Gastroesophageal sphincter (tissue), 4 donors: ENCODE data around the gene GOLGA1. TPM values are rescaled to one million over a fixed set of nuclear protein-coding genes. Genes with fewer than 3 reads are reported as not detected.

Experiments used
- ATAC-seq: fragments of 150-250 bp; one replicate; pipeline ENCODE4 v1.9.1; 2016; ENCODE audit warnings: mild to moderate bottlenecking, moderate library complexity
- H3K27ac ChIP-seq, 4 donors: fragments of 200-600 bp; sonication (generic) in 3 of 4; 1 replicate in 3 of 4; 2 replicates in 1 of 4; pipeline ENCODE4 v1.5.1; 2016 to 2019
- H3K27me3 ChIP-seq: fragments of 200-600 bp; sonication (generic); one replicate; pipeline ENCODE4 v1.5.1; 2019
- H3K36me3 ChIP-seq, 2 donors: fragments of 200-600 bp; sonication (generic); one replicate each; pipeline ENCODE4 v1.5.1; 2019; ENCODE audit warnings: control low read depth in 1 of 2
- H3K4me1 ChIP-seq, 3 donors: fragments of 200-600 bp; sonication (generic); 1 replicate in 2 of 3; 2 replicates in 1 of 3; pipeline ENCODE4 v1.5.1; 2016 to 2019; ENCODE audit warnings: control low read depth in 2 of 3
- H3K4me3 ChIP-seq, 2 donors: fragments of 200-600 bp; sonication (generic); one replicate each; pipeline ENCODE4 v1.5.1; 2019; ENCODE audit warnings: mild to moderate bottlenecking in 1 of 2, moderate library complexity in 1 of 2
- H3K9me3 ChIP-seq, 3 donors: fragments of 200-600 bp; sonication (generic); one replicate each; pipeline ENCODE4 v1.5.1; 2017 to 2019; ENCODE audit warnings: control low read depth in 2 of 3
- CTCF ChIP-seq, 4 experiments: fragments of 200-600 bp in 2 of 4; fragments of 450-650 bp in 2 of 4; sonication (generic) in 1 of 4; IDR thresholded peaks; one replicate each; pipeline ENCODE4 v1.5.1; 2017 to 2019; ENCODE audit warnings: antibody characterized with exemption in 4 of 4, mild to moderate bottlenecking in 2 of 4, moderate library complexity in 2 of 4
- EP300 ChIP-seq: sonication (generic); formaldehyde crosslinking; IDR thresholded peaks from one replicate; pipeline ENCODE4 v1.6.1; 2017; ENCODE audit warnings: antibody characterized with exemption, mild to moderate bottlenecking
- POLR2A ChIP-seq, 2 donors: fragments of 450-650 bp; IDR thresholded peaks; one replicate each; pipeline ENCODE4 v1.6.1; 2017; ENCODE audit warnings: antibody characterized with exemption in 2 of 2, mild to moderate bottlenecking in 2 of 2, moderate library complexity in 1 of 2
- POLR2AphosphoS5 ChIP-seq: sonication (generic); formaldehyde crosslinking; IDR thresholded peaks from one replicate; pipeline ENCODE4 v1.6.1; 2017; ENCODE audit warnings: antibody characterized with exemption
- WGBS, 2 donors: methylation state at CpG; one replicate each; pipeline ENCODE4 v1.1.5; 2018; ENCODE audit warnings: low coverage in 1 of 2; 5-methylcytosine and 5-hydroxymethylcytosine counted together
- total RNA-seq, 4 donors: library from RNA; depleted of rRNA; stranded (reverse); fragments of >200 nt; gene quantifications; one replicate each; pipeline ENCODE4 v1.1.0, GENCODE V29; 2016

GOLGA1 gene
- total RNA-seq, 4 donors from 2014 or later: 21.3 to 42.5 (median 31.9) TPM

DNA sequence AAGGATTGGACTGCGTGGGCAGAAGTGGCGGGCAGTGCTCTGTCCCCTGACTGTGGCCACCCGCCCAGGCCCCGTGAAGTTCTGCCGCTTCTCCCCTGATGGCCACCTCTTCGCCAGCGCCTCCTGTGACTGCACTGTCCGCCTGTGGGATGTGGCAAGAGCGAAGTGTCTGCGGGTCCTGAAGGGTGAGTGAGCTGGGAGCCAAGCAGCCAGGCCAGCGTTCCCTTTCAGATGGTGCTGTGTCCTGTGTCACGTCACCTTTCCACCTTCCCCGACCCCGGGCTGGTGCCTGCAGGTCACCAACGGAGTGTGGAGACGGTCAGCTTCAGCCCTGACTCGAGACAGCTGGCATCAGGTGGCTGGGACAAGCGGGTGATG, 85.3 kb downstream of the GOLGA1 start:
- no peak for ATAC-seq
- H3K27me3 ChIP-seq: no peaks in the 10 kb centered on the region
- no peak overlapping the region for H3K4me3 ChIP-seq
- no peaks in the 10 kb centered on the region for H3K9me3 ChIP-seq
- H3K36me3 ChIP-seq: peaks cover 0 to 48% of the 10 kb centered on the region in 2 donors
- peaks cover 0 to 48% (median 11%) of the 10 kb centered on the region in 3 donors for H3K4me1 ChIP-seq
- no peak for TF ChIP-seq POLR2A (IDR thresholded peaks at IDR 0.05)
- TF ChIP-seq EP300: no peak
- no peak for TF ChIP-seq CTCF (IDR thresholded peaks at IDR 0.05)
- TF ChIP-seq POLR2AphosphoS5: no peak
- WGBS, 2 donors: no CpG with 5 or more reads among the region's 18 CpGs
- H3K27ac ChIP-seq: no peak overlapping the region

DNA sequence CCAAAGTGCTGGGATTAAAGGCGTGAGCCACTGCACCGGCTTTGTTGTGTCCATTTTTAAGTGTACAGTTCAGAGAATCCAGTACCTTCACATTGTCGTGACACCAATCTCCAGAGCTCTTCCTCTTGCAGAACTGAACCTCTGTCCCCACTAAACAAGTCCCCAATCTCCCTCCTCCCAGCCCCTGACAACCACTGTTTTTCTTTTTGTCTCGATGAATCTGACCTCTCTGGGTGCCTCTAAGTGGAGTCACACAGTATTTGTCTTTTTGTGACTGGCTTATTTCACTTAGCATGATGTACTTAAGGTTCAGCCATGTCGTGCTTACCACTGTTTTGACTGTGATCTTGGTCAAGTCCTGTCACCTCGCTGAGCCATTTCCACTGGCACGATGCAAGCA, 86.1 kb downstream of the GOLGA1 start:
- WGBS, 2 donors: 54 to 71% methylated on average over 2 to 6 of the region's 7 CpGs
- Histone ChIP-seq H3K4me3 (no peak overlapping the region), H3K4me1 (peaks cover 0 to 48% (median 9%) of the 10 kb centered on the region in 3 donors)

GRCh38 chr9:124854161-124854560, 86.7 kb downstream of the GOLGA1 start:
- Histone ChIP-seq H3K27ac (peak overlapping the region in 1 of 4 donors; percentile 78), H3K27me3 (no peaks in the 10 kb centered on the region), H3K4me3 (no peak overlapping the region), H3K9me3 (no peaks in the 10 kb centered on the region), H3K36me3 (peaks cover 0 to 34% of the 10 kb centered on the region in 2 donors), H3K4me1 (peaks cover 0 to 45% (median 9%) of the 10 kb centered on the region in 3 donors)
- ATAC-seq: no peak
- WGBS, 2 donors: 86% methylated on average over 2 of the region's 8 CpGs; no CpG with 5 or more reads in 1 of the 2 donors
- TF ChIP-seq POLR2AphosphoS5 (no peak), CTCF (IDR thresholded peaks at IDR 0.05) (no peak), EP300 (no peak), POLR2A (IDR thresholded peaks at IDR 0.05) (no peak)

More for the DNA sequence above, 86.1 kb downstream of the GOLGA1 start:
- H3K36me3 ChIP-seq: peaks cover 0 to 40% of the 10 kb centered on the region in 2 donors
- no peak for TF ChIP-seq CTCF (IDR thresholded peaks at IDR 0.05)
- no peak for TF ChIP-seq POLR2A (IDR thresholded peaks at IDR 0.05)
- TF ChIP-seq EP300: no peak
- TF ChIP-seq POLR2AphosphoS5: no peak
- ATAC-seq: no peak
- no peaks in the 10 kb centered on the region for H3K27me3 ChIP-seq
- no peak overlapping the region for H3K27ac ChIP-seq
- no peaks in the 10 kb centered on the region for H3K9me3 ChIP-seq

DNA sequence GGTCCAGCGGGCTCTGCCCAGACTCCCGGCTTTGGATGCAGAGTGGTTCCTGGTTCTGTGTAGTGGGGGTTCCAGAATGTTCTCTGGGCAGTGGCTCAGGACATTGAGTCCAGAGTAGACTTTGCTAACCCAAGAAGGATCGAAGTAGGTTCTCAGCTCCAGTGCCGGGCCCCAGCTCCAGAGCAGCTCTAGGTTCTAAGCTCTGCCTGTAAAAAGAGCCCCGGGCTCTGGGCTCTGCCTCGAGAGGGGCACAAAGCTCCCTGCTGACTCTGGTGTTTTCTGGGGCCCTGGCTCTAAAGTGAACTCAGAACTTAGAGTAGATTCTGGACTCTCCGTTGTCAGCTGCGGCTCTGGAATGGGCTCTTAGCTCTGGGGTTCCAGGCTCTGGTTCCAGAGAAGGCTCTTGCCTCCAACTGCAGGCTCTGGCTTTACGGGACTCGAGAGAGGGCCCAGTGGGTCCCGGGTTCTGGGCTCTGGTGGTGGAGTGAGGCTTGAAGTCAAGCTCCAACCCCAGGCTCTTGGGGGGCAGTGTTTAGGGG, 87.2 kb downstream of the GOLGA1 start:
- peak overlapping the region in 1 of 2 donors; percentile 53 for H3K4me3 ChIP-seq
- peaks cover 0 to 40% (median 9%) of the 10 kb centered on the region in 3 donors for H3K4me1 ChIP-seq
- TF ChIP-seq POLR2AphosphoS5 (no peak), CTCF (IDR thresholded peaks at IDR 0.05) (no peak), POLR2A (IDR thresholded peaks at IDR 0.05) (no peak), EP300 (no peak)
- H3K9me3 ChIP-seq: no peaks in the 10 kb centered on the region
- peak; percentile 24 for ATAC-seq
- H3K36me3 ChIP-seq: peaks cover 0 to 29% of the 10 kb centered on the region in 2 donors
- H3K27ac ChIP-seq: peak overlapping the region in 3 of 4 donors; percentile 65 to 78 (median 66)
- no peaks in the 10 kb centered on the region for H3K27me3 ChIP-seq
- 53% methylated on average over 3 of the region's 11 CpGs; no CpG with 5 or more reads in 1 of the 2 donors for WGBS, 2 donors

- TF ChIP-seq CTCF (IDR thresholded peaks at IDR 0.05): peak in 3 of 4 experiments; percentile 96 to 98 (median 98)
- no peak for TF ChIP-seq POLR2A (IDR thresholded peaks at IDR 0.05)
- no peak for TF ChIP-seq EP300
- TF ChIP-seq POLR2AphosphoS5: no peak
- no peaks in the 10 kb centered on the region for H3K27me3 ChIP-seq
- no peaks in the 10 kb centered on the region for H3K9me3 ChIP-seq
- peak within 1 kb of the TSS in 3 of 4 donors; percentile 65 to 78 (median 66) for H3K27ac ChIP-seq
- 0 to 7% methylated on average over 1 to 2 of the region's 51 CpGs for WGBS, 2 donors
- peaks cover 0 to 33% (median 9%) of the 10 kb centered on the region in 3 donors for H3K4me1 ChIP-seq
- H3K4me3 ChIP-seq: peak within 1 kb of the TSS; percentile 16 to 53
- peak; percentile 91 for ATAC-seq
- peaks cover 0 to 22% of the 10 kb centered on the region in 2 donors for H3K36me3 ChIP-seq
Observed at GRCh38 chr9:124852829-124853531, 87.9 kb downstream of the GOLGA1 start, which contains the start of gene WDR38. WDR38 (plus strand) TSS chr9:124853460; CDS start chr9:124853532, 72 bp downstream.
